NCI-H2196 (cell line): Measurements from ENCODE around the gene STEAP4.

Experiments used
- DNase-seq: peaks from one replicate; lab custom pipeline; 2025; ENCODE audit not compliant: unreplicated experiment; lab: John Stamatoyannopoulos, UW

STEAP4 gene

DNA sequence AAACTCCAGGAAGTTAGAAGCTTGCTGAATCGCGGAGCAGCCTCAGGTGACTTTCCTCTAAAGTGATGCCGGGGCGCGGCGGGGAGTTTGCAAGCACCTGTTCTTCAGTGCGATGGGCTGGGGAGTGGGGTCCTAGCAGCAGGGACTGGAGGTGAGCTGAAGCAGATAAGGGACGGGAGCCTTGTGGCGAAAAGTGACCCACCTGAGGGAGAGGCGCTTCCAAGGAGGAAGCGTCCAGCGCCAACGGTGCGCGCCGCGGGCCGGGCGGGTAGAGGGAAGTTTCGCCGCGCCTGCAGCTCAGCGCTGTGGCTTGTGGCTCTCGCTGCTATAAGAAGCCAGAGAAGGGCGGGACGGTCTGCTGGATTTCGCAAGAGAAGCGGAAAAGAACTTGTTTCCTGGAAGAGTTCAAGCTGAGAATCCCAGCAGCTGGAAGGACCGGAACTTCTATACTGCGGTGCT is at the start of gene STEAP4:
Gene STEAP4, minus strand, starts transcription at position 305 of the 459 bp plus-strand sequence. CDS start 22,625 bp downstream, outside the sequence.
- DNase-seq: no peak

DNA sequence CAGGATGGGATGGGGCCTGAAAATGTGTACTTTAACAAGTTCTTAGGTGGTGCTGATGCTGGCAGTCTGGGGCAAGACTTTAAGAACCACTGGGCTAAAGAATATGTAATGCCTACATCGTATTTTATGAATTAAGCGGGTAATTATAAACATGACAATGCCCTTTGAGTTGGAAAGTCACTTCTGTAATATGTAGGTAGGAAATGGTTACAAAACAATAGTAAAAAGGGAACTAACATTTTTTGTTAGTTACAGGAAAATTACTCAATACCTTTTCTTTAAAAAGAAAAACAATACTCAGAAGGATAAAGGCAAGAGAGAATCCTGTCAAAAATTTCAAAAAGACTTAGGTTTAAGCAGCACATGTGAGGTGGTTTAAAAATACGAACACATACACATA is 48.3 kb upstream of the STEAP4 start:
- DNase-seq: no peak

DNA sequence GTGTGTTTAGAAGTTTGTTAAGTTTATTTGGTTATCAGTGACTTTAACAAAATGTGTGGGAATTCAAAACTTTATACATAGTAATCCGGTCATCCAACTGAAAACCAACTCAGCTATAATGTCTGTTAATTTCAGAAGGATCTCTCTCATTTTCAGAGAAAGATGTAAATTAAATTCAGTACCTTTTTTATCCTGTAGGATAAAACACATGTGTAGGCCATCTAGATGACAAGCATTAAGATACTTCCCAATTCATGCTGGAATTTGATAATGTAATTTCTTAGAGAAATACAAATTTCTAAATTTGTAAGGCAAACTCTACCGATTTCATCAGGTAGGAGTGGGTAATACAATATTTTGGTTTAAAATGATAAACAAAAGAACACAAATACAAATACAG is 43.4 kb upstream of the STEAP4 start:
- no peak for DNase-seq

DNA sequence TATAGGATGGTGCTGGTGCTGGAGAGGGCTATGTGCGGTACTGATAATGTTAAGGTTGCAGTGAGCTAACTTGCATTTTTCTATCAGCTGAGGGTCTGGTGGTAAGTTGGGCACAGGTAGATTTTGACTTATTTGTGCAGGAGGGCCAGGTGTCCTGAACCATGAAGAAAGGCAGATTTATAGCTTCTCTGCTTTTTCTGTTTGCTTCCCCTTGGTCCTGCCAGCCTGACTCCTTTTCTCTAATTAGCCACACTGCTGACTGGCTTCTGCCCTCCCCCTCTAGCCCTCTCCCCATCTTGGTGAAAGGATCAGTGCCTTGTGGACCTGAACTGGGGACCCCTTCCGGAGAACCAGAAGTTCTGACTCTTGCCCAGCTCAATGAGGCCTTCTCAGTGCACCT is 40.8 kb upstream of the STEAP4 start:
- DNase-seq: no peak

DNA sequence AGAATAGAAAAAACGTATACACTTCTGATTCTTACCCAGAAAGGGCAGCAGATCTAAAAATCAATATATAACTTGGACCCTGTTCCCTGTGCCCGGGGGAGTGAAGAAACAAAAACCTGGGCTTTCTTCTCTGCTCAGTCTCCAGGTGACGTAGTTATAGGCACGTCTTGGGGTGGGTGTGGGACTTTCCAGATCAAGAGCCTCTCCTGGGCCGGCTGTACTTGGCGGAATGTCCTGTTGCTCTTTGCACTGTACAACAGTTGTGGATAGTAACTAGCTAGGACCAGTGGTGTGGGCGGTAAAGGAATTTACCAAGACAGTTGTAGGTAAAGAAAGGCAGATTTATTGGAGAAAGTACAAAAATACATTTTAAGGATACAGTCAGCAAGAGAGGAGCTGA is 40.4 kb upstream of the STEAP4 start:
- DNase-seq: no peak

DNA sequence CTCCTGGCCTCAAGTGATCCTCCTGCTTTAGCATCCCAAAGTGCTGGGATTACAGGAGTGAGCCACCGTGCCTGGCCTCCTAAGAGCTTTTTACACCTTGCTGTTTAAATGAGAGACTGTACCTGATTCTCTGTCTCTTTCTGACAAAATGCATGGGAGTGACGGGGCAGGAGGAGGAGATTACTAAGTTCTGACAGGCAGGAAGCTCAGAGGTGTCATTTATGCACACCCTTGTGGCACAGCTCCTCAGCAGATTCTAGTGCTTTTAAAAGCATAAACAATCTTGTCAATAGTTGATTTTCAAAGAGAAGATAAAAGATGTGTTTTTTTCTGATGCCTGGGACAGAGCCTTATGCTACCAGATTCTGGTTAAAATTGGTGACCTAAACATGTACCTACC is 39.7 kb upstream of the STEAP4 start:
- no peak for DNase-seq

DNA sequence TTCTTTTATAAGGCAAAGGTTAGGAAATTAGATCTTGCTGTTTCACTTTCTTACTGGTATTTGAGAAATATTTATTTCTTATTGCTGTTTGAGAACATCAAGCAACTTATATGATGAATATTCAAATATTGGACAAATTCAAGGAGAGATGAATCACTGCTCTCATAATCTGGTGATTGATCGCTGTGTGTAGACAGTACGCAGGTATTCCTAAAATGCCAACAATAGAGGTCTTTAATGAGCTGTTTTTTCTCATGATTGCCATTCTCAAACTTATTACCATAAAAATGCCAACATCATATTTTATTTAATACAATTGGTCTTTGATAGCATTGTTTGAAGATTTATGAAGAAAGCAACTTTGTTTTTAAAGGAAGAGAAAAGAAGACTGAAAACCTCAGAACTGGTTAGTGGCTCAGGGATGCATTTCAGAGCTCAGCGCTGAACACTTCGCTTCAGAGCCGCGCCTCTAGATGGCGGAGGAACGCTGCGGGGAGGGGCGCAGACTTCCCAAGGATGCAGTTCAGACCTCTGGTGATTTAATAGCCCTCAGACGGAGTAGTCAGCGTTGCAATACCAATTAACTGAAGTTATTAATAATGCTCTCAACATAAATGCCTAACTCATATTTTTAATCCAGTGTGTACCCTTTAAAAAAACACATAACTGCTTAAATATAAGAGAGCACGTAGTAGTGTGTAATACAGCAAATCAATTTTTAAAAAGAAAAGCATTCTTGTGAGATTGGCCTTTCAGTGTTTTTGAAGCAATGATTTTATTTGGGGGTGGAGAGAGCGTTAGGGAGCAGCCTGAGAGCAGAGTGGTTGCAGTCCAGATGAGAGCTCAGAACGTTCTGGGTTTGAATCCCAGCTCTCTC is 38.5 kb upstream of the STEAP4 start:
- DNase-seq: no peak

DNA sequence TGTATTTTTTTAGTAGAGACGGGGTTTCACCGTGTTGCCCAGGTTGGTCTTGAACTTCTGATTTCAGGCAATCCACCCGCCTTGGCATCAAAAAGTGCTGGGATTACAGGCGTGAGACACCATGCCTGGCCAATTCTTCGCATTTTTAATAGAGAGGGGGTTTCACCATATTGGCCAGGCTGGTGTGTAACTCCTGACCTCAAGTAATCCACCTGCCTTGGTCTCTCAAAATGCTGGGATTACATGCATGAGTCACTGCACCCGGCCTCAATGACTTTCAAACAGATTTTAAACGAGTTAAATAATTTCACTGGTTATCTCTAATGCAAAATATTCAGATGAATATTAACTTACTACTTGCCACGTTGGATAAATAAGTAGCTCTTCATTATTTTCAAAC is 37.6 kb upstream of the STEAP4 start:
- no peak for DNase-seq

DNA sequence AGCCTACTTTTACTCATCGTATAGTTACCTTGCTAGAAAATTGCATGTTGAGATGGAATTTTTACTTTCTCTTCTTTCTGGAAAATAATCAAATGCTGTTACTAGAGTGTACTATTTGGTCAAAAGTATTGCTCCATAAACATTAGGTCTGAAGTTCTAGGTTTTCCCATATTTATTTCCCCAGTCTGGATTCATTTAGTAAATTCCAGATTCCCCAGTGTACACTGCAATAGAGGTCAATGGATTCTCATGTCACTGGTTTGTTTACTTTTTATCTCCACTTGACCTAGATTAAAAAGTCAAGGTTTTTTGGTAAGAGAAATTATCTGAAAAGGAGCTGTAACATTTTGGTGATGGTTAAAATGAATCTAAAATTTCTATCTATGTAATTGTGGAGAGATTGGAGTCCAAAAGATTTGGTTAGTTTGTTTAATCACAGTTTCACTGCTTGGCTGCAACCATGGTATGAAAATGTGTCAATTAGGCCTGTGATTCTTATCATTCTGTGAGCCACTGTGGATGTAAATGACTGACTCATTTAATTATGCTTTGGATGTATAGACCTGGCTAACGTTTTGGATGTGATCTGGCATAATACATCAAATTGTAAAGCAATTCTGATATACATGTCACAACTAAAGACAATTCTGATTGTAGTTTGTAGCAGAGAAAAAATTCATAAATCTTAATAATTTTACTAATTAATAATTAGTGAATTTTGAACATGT is 32.7 kb upstream of the STEAP4 start:
- no peak for DNase-seq

DNA sequence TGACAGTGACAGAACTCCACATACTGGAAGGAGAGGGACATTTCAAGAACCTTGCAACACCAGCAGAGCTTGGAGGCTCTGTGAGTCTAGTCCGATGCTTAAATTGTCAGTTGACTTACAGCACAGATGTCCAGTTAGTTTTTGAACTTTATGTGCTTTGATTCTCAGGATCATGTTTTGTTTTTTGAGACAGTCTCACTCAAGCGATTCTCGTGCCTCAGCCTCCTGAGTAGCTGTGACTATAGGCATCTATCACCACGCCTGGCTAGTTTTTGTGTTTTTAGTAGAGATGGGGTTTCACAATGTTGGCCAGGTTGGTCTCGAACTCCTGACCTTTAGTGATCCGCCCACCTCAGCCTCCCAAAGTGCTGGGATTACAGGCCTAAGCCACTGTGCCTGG is 31.8 kb upstream of the STEAP4 start:
- no peak for DNase-seq

DNA sequence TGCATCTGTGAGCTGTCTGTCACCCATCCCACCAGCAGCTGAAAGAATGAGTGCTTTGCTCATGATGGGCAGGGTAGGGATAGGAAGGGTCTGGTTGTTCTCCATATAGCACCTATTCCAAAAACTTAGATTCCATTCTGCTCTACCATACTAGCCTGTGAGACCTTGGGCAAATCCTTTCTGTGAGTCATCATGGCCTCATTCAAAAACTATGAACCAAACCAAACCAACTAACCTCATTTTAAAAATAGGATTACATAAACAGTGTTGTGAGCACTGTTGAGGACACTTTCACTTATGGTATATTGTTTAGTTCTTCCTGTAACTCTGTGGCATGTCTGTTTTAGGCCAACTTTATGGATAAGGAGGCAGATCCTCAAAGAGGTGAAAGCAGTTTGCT is 30.9 kb upstream of the STEAP4 start:
- DNase-seq: no peak

DNA sequence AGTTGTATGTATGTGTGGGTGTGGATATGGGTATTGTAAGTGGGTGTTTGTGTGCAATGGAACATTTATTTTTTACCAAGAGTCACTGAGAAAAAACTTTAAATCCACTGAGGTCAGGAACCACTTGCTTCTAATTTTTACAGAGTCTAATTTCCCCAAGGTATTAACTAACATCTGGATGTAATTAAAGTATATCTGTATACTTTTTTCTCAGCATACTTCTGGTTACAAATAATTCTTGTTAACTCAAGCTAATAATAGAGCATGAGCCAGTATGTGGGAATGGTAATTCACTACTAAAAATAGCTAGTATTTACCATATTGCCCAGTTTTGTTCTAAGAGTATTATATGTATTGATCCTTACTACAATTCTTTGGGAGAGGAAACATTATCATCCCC is 24.6 kb upstream of the STEAP4 start:
- DNase-seq: no peak

DNA sequence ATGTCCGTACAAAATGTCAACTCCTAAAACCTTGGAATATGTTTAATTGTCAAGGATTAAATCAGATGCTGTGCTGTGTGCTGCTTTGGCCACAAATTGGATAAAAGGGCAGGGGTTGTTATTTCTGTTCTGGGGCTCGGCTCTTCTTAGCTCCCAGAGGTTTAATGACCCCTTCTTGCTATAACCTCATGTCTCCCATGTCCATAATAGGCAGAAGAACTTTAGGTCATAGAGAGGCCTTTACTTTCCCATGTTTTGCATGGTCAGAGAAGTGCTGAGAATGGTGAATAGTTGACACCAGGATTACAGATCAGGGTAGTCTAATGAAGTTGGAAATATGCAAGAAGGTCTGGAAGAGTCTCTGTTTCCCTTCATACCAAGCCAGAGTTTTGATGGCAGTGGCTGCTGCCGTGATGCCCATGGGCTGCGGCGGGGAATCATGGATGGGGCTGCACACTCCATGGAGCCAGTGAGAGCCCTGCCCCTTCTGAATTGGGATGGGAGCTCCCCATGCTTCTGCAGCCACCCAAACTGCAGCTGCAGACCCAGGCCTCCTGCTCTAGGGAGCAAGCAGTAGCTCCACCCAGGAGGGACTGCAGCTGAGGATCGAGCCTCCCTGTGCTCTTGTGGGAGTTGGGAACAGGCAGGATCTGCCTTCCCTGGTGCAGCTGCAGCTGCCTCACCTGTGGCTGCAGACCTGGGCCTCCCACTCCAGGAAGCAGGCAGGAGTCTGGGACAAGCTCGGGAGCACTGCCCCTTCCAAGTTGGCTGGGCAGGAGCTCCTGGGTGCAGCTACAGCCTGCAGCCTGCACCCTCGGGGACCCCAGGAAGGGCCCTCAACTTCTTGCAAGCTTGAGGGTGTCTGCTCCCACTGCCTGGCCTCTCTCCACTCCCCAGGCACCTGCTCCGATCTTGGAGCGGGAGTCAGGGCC is 23.1 kb upstream of the STEAP4 start:
- DNase-seq: no peak

DNA sequence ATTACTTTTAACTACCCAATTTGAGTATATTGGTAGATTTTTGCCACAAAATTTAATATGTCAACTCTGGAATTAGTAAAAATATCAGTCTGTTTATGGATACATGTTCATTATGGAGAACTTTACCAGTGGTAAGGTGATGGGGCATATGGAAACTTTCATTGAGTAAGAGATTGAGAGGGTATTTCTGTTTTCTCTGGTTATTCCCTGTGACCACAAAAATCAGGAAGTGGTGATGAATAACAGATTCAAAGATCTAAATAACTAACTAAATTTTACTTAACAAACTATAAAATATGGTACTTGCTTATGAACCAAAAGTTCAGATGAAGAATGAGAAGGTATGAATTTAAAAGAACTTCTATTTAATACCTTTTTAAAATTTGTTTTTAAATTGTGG is 22.1 kb upstream of the STEAP4 start:
- no peak for DNase-seq

DNA sequence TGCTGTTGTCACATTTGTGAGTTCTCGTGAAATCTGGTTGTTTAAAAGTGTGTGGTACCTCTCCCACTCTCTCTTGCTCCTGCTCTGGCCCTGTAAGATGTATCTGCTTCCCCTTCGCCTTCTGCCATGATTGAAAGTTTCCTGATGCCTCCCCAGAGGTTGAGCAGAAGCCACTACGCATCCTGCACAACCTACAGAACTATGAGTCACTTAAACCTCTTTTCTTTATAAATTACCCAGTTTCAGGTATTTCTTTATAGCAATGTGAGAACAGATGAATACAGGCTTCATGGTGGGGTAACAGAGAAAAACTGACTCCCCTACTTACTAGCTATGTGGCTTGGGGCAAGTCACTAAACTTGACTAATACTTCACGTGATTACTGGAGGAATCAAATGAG is 18.0 kb upstream of the STEAP4 start:
- no peak for DNase-seq

DNA sequence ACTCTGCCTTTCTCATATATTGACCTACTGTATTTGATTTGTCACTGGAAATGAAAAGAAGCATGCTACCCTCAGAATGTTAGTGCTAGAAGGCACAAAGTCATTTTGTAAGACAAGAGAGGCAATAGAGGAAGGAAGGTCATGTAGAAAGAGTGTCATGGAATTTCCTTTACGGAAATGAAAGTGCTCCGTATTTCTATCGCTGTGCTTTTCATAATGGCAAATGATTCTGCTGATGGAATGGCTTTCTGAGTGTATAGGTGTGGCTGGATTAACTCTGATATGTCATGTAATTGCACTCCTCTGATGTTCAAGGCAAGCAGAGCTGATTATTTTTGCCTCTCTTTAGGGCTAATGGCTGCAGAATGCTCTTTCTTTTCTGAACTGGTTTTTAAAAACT is 15.5 kb upstream of the STEAP4 start:
- DNase-seq: no peak

DNA sequence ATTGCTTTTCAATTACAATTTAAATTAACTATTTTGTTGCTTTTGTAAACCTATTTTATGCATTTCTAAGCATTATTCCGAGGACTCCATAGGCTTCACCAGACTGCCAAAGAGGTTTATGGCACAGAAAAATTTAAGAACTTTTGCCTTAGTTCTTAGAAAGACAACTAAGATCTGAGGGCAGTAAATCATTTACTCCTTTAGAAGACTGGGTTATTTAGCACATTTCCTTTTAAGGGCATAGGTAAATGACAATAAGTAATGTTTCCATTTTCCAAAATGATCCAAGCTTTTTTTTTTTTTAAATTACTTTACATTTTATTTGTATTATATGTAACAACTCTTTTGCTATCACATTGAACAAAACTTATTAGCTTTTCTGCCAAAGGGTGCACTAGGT is 15.0 kb upstream of the STEAP4 start:
- no peak for DNase-seq

DNA sequence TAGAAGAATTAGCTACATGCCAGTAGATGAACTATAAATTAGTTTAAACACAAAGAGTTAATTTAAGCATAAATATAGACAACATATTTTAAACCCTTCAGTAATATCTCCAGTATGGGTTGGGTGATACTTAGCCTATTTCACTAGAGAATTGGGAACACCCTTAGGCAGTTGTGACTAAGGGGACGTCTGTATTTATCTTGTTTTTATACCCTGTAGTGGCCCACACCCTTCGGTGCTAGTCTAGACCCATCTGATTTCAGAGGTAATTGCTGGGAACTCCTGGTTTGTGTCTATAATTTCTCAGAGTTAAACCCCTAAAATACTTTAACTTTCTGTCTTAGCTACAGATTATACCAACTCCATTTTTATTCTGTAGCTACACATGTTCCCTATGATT is 11.5 kb upstream of the STEAP4 start:
- DNase-seq: no peak

DNA sequence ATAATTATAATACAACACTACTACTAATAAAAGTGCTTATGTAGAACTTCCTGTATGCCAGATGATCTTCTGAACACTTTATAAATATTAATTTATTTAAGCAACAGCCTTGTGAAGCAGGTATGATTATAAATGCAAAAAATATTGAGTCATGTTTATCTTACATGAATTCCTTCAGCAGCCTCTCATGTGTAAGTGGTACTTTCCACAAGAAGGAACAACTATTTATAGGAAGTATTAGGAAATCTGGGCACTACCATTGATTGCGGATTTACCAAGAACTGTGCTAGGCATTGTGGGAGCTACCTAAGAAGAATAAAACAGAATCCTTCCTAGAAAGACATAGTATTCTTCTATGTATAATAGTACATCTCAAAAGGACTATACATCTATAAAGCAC is 10.7 kb upstream of the STEAP4 start:
- DNase-seq: no peak

DNA sequence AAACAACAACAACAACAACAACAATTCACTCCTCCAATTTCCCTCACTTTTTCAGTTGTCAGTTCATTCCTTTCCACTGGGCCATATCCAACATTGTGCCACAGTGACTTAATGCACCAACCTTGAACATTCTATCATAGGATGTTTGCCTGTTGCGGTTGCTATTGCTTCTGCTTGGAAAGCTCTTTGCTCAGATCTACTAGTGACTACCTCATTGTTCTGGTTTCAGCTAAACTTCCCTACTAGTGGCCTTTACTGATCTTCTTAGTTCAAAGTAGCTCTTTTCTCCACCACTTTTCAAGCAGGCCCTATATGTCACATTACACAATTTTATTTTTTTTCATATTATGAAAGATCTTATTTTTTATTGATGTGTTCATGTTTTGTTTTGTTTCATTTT is 9.8 kb upstream of the STEAP4 start:
- no peak for DNase-seq

DNA sequence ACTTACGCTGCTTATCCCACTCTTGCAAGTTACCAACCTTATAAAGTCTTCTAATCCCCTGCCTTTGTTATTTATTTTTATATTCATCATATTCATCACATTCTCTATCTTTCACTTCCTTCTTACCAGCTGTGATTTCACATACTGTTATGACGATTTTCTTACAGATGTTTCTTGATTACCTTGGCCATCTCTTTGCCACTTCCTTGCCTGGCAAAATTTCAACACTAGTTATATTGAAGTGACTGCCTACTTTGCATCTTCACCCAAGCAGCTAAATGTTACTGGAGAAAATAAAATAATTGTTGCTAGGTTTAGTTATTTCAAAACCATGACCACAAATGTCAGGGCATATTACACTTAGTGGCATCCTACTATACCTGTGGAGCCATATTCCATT is 8.8 kb upstream of the STEAP4 start:
- DNase-seq: no peak
